NCI-H1092 (cell line): ENCODE data around the gene GSTP1.
"Not testable (repeated sequence)": the region's sequence is repeated elsewhere in the genome, so short reads cannot be mapped to it uniquely, and the experiment has no call there.

Source experiments
- DNase-seq: peaks from one replicate; lab custom pipeline; 2025; lab: John Stamatoyannopoulos, UW

Gene GSTP1

GRCh38 chr11:67615728-67616430 lies 32.3 kb downstream of the GSTP1 start:
- no peak for DNase-seq

- no peak for DNase-seq
Measured at GRCh38 chr11:67616431-67617242, 33.0 kb downstream of the GSTP1 start.

GRCh38 chr11:67617243-67617953 lies 33.8 kb downstream of the GSTP1 start:
- no peak for DNase-seq

GRCh38 chr11:67618901-67619659 lies 35.5 kb downstream of the GSTP1 start:
- DNase-seq: not testable (repeated sequence)

DNA sequence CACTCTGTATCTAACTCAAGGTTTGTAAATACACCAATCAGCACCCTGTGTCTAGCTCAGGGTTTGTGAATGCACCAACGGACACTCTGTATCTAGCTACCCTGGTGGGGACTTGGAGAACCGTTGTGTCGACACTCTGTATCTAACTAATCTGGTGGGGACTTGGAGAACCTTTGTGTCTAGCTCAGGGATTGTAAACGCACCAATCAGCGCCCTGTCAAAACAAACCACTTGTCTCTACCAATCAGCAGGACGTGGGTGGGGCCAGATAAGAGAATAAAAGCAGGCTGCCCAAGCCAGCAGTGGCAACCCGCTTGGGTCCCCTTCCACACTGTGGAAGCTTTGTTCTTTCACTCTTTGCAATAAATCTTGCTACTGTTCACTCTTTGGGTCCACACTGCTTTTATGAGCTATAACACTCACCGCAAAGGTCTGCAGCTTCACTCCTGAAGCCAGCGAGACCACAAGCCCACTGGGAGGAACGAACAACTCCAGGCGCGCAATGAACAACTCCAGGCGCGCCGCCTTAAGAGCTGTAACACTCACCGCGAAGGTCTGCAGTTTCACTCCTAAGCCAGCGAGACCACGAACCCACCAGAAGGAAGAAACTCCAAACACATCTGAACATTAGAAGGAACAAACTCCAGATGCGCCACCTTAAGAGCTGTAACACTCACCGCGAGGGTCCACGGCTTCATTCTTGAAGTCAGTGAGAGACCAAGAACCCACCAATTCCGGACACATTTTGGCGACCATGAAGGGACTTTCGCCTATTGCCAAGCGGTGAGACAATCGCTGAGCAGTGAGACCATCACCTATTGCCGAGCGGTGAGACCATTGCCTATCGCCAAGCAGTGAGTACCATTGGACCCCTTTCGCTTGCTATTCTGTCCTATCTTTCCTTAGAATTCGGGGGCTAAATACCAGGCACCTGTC lies 36.3 kb downstream of the GSTP1 start:
- DNase-seq: not testable (repeated sequence)

- DNase-seq: not testable (repeated sequence)
Measured at GRCh38 chr11:67620621-67621020, 37.0 kb downstream of the GSTP1 start.

GRCh38 chr11:67621928-67622327 lies 38.3 kb downstream of the GSTP1 start:
- not testable (repeated sequence) for DNase-seq

GRCh38 chr11:67622905-67623304 lies 39.3 kb downstream of the GSTP1 start:
- DNase-seq: not testable (repeated sequence)

DNA sequence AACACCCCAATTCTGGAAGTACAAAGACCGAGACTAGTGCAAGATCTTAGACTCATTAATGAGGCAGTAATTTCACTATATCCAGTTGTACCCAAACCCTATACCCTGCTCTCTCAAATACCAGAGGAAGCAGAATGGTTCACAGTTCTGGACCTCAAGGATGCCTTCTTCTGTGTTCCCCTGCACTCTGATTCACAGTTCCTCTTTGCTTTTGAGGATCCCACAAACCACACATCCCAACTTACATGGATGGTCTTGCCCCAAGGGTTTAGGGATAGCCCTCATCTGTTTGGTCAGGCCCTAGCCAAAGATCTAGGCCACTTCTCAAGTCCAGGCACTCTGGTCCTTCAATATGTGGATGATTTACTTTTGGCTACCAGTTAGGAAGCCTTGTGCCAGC lies 40.2 kb downstream of the GSTP1 start:
- not testable (repeated sequence) for DNase-seq

DNA sequence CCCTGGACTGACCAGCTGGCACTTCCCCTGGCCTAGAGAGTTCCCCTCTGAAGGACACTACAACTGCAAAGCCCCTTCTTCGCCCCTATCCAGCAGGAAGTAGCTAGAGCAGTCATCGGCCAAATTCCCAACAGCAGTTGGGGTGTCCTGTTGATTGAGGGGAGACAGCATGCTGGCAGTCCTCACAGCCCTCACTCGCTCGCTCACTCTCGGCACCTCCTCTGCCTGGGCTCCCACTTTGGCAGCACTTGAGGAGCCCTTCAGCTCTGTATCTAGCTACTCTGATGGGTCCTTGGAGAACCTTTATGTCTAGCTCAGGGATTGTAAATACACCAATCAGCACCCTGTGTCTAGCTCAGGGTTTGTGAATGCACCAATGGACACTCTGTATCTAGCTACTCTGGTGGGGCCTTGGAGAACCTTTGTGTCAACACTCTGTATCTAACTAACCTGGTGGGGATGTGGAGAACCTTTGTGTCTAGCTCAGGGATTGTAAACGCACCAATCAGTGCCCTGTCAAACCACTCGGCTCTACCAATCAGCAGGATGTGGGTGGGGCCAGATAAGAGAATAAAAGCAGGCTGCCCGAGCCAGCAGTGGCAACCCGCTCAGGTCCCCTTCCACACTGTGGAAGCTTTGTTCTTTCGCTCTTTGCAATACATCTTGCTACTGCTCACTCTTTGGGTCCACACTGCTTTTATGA lies 42.7 kb downstream of the GSTP1 start:
- DNase-seq: not testable (repeated sequence)

GRCh38 chr11:67626970-67627369 lies 43.4 kb downstream of the GSTP1 start:
- DNase-seq: no peak

DNA sequence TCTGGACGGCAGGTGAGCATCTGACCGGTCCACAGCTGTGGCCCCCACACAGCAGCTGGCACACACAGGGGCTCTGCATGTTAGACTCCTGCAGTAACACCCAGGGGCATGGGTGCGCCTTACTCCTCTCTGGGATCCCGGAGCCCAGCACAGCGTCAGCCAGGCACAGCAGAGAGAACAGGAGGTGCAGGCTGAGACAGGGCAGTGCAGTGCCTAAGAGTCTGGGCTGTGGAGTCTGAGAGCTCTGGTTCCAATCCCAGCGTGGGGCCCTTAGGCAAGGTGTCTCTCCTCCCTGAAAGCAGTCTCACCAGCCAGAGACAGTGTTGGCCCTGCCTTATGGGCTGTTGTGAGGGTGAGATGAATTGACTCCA lies 43.8 kb downstream of the GSTP1 start:
- DNase-seq: no peak

DNA sequence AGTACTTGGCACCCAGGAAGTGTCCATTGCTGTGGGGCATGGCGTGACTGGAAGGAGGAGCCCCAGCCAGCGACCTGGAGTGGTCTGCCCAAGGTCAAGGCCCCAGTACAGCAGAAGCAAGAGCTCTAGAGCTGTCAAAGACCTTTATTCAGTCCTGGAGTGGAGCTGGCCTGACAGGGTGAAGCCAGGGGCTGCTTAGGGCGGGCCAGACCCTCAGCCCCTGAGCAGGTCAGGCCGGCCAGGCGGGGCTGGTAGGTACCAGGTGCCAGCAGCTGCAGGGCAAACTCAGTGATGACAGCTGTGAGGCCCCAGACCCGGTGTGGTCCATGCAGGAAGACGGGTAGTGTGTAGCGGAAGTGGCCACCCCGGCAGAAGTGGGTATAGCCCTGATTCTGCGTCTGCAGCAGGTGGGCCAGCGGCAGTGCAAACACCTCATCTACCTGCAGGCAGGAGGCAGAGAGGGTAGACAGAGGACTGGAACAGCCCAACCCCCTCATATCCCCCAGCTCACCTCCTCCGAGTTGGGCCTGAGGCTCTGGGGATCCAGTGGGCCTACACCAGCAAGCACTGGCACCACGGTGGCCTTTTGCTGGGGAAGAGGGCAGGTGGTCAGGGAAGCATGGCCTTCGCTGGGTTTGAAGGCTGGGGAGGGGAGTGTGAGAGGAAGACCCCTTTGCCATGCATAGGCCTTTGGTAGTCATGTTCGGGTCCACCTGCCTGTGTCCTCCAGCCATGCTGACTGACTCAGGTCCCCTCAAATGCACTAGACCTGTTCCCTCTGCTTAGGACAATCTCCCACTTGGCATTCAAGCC lies 44.4 kb downstream of the GSTP1 start:
- DNase-seq: no peak

GRCh38 chr11:67628710-67629385 lies 45.2 kb downstream of the GSTP1 start:
- no peak for DNase-seq

- DNase-seq: peak; percentile 57
Measured at GRCh38 chr11:67629386-67630227, 46.0 kb downstream of the GSTP1 start, which contains the start of gene NUDT8. NUDT8 (minus strand) TSS chr11:67629937; CDS start chr11:67629911, 26 bp downstream.

- peak; percentile 97 for DNase-seq
Measured at GRCh38 chr11:67630228-67630942, 46.8 kb downstream of the GSTP1 start.

GRCh38 chr11:67630943-67631331 lies 47.3 kb downstream of the GSTP1 start:
- no peak for DNase-seq
